Astrocyte of the spinal cord (primary cell): ENCODE data around the gene GRIK2.

Source experiments
- DNase-seq: peaks from one replicate; pipeline ENCODE4 v3.0.0; 2011; ENCODE audit warnings: low read depth, low spot score
- H3K4me3 ChIP-seq: 2 replicates; pipeline ENCODE4 v1.5.1; 2011; ENCODE audit warnings: low read depth, mild to moderate bottlenecking, low read length, moderate library complexity
- in situ Hi-C: cut with HindIII; loops from 2 replicates; pipeline ENCODE4 v1.10.0; 2017; ENCODE audit warnings: low sequenced_read_pairs
- TF ChIP-seq, protein P1 (sequence below): IDR thresholded peaks from 2 replicates; pipeline ENCODE4 v1.5.1; 2012; ENCODE audit warnings: low read depth, mild to moderate bottlenecking, low read length, inconsistent platforms

GRIK2 gene

DNA sequence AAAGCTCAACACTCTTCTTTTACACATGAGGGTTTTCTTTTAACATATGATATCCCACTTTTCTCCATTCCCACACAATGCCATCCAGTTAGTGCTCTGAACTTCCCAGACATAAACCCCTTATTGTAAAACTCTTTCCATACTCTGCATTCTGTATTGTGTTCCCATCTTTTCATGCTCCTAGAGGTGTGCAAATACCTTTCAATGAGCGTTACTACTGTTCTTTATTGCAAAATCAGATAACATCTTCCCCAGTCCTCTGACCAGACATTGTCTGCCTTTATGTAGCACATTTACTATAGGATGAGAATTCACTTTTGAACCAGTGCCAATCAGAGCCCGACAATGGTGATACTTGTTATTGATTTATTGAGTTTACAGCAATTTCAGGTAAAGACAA lies 296.2 kb downstream of the GRIK2 start:
- no peak overlapping the region for H3K4me3 ChIP-seq
- TF ChIP-seq, protein P1, sequence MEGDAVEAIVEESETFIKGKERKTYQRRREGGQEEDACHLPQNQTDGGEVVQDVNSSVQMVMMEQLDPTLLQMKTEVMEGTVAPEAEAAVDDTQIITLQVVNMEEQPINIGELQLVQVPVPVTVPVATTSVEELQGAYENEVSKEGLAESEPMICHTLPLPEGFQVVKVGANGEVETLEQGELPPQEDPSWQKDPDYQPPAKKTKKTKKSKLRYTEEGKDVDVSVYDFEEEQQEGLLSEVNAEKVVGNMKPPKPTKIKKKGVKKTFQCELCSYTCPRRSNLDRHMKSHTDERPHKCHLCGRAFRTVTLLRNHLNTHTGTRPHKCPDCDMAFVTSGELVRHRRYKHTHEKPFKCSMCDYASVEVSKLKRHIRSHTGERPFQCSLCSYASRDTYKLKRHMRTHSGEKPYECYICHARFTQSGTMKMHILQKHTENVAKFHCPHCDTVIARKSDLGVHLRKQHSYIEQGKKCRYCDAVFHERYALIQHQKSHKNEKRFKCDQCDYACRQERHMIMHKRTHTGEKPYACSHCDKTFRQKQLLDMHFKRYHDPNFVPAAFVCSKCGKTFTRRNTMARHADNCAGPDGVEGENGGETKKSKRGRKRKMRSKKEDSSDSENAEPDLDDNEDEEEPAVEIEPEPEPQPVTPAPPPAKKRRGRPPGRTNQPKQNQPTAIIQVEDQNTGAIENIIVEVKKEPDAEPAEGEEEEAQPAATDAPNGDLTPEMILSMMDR: no peak
- DNase-seq: no peak
- in situ Hi-C loops: no loop called here

DNA sequence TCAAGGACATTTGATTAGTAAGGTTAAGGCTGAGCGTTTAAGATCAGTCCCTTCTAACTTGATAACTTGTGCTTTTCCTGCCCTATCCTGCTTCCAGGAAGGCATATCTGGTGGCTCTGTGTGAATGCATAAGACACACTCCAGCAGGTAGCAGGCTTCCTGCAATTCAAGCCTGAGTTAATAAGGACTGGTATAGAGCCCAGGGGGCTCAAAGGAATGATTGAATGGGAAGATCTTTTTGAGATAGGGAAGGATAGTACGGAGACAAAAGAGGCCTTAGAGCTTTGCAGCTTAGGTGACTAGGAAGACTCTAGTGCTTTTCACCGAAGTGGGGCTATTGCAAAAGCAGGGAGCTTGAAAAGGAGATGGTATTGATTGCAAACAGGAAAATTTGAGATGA lies 307.1 kb downstream of the GRIK2 start:
- no peak for DNase-seq
- in situ Hi-C loops: no loop called here
- TF ChIP-seq, protein P1: no peak
- H3K4me3 ChIP-seq: no peak overlapping the region

DNA sequence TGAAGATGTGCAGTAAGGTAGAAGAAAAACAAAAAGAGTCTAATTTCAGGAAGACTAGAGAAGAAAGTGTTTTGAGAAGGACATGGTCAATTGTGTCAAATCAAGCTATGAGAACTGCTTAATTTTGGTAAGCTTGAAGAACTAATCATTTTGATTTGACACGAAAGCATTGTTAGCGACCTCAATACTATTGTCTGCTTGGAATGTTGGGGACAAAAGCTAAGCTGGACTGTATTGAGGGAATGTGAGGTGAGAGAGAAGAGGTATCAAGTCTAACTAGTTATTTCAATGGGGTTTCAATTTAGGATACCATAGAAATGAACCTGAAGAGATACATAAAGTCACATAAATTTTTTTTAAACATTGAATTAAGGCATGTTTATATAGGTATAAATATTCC lies 309.8 kb downstream of the GRIK2 start:
- no peak overlapping the region for H3K4me3 ChIP-seq
- TF ChIP-seq, protein P1: no peak
- no peak for DNase-seq
- in situ Hi-C loops: no loop called here

DNA sequence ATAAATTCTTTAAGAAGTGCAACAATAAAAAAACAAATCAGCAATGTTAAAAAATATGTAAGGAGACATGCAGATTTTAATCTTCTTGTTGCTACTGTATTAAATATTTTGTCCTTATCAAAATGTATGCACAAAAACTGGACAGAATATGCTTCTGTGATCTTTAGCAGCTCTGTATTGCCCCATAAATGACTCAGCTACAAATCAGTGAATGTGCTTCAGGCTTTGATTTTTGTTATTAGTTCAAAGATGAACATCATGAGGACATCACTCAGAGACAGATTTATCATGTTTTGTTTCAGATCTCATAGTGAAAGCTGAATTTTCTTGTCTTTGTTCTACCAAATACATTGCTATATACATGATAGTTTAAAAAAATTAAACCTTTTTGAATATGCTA lies 312.4 kb downstream of the GRIK2 start:
- no peak for DNase-seq
- in situ Hi-C loops: no loop called here

DNA sequence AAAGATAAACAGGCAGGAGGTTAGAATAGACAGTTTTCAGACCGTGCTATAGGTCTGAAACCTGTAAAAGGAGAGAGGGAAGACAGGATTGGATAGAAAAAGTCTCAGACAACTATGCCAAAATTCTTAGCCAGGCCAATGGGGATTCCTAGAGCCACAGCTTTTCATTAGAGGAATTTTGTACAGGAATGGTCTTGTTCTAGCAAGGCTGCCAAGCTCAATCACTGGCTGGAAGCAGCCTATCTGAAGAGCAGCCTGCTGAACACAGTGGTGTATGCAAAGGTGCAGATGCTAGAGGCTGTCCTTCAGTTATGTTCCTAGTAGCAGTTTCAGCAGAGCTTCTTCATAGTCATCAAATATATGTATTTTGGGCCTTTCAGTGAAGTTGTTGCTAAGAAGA lies 313.1 kb downstream of the GRIK2 start:
- TF ChIP-seq, protein P1: no peak
- no peak overlapping the region for H3K4me3 ChIP-seq
- in situ Hi-C loops: no loop called here
- DNase-seq: no peak

More for the DNA sequence above, 312.4 kb downstream of the GRIK2 start:
- TF ChIP-seq, protein P1: no peak
- no peak overlapping the region for H3K4me3 ChIP-seq

DNA sequence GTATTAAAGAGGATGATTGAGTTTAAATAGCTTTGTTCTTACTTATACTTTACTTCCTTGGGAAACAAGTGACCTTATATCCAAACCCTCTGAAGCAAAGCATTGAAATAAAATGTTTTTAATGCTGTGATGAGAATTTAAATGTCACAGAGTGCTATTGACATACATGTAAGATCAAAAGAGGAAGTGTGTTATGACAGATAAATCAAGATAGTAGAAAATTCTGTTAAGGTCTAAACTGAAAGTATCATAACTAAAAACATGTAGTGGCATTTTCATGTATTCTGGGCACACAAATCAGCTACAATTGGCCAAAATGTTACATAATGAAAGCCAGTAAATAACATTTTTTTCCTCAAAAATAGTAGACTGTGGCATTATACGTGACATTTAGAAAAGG lies 318.0 kb downstream of the GRIK2 start:
- no peak overlapping the region for H3K4me3 ChIP-seq
- in situ Hi-C loops: no loop called here
- no peak for DNase-seq
- TF ChIP-seq, protein P1: no peak

DNA sequence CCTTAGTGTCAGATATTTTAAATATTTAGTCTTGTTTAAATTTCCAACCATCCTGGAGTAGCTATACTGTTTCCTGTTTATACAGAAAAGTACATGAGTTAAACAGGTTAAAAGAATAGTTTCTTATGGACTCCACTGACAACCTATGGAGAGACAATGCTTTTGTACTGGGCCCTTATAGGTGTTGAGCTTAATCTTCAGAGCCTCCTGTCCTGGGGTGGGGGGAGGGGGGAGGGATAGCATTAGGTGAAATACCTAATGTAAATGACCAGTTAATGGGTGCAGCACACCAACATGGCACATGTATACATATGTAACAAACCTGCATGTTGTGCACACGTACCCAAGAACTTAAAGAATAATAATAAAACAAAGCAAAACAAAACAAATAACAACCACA lies 322.9 kb downstream of the GRIK2 start:
- no peak overlapping the region for H3K4me3 ChIP-seq
- no peak for DNase-seq
- in situ Hi-C loops: no loop called here
- TF ChIP-seq, protein P1: no peak
